Dendritic cell treated with granulocyte-macrophage colony-stimulating factor and Interleukin-4, amounts not matched to agents 40 ng/mL and 50 ng/mL, for 4 days (primary cell): Measurements from ENCODE around the gene TRIM33.
A peak's percentile ranks its signal among the peaks of the same experiment; 100 is the strongest.
"Not testable (repeated sequence)": the region's sequence is repeated elsewhere in the genome, so short reads cannot be mapped to it uniquely, and the experiment has no call there.

ENCODE experiments used
- H3K27ac Mint-ChIP-seq: one replicate; pipeline ENCODE4 v1.8.0; 2022; ENCODE audit warnings: mild to moderate bottlenecking, mixed read lengths
- H3K27me3 Mint-ChIP-seq: one replicate; pipeline ENCODE4 v1.8.0; 2022; ENCODE audit warnings: mild to moderate bottlenecking, mixed read lengths
- H3K36me3 Mint-ChIP-seq: one replicate; pipeline ENCODE4 v1.8.0; 2022; ENCODE audit warnings: low read depth, mixed read lengths
- H3K4me1 Mint-ChIP-seq: one replicate; pipeline ENCODE4 v1.8.0; 2022; ENCODE audit warnings: low read depth, mixed read lengths
- H3K4me3 Mint-ChIP-seq: one replicate; pipeline ENCODE4 v1.8.0; 2022; ENCODE audit warnings: mild to moderate bottlenecking, moderate library complexity, mixed read lengths
- H3K9me3 Mint-ChIP-seq: one replicate; pipeline ENCODE4 v1.8.0; 2022; ENCODE audit warnings: mixed read lengths
- intact Hi-C: fragments of 100-400 bp; cut with micrococcal nuclease; formaldehyde crosslinking; loops from one replicate; pipeline ENCODE4 v1.15.0; 2022

The TRIM33 gene

GRCh38 chr1:114390960-114391359 lies 120.0 kb downstream of the TRIM33 start:
- peaks cover 23% of the 10 kb centered on the region for H3K9me3 Mint-ChIP-seq
- no peak overlapping the region for H3K27ac Mint-ChIP-seq
- H3K4me1 Mint-ChIP-seq, result no peaks in the 10 kb centered on the region
- no peaks in the 10 kb centered on the region for H3K27me3 Mint-ChIP-seq
- H3K36me3 Mint-ChIP-seq, result peaks cover 36% of the 10 kb centered on the region
- H3K4me3 Mint-ChIP-seq, result no peak overlapping the region
- intact Hi-C loops, result no loop called here

GRCh38 chr1:114390361-114390760 lies 120.6 kb downstream of the TRIM33 start:
- intact Hi-C loops, result no loop called here
- no peak overlapping the region for H3K4me3 Mint-ChIP-seq
- H3K4me1 Mint-ChIP-seq, result no peaks in the 10 kb centered on the region
- H3K9me3 Mint-ChIP-seq, result peaks cover 29% of the 10 kb centered on the region
- H3K36me3 Mint-ChIP-seq, result peaks cover 34% of the 10 kb centered on the region
- H3K27me3 Mint-ChIP-seq, result no peaks in the 10 kb centered on the region
- no peak overlapping the region for H3K27ac Mint-ChIP-seq

GRCh38 chr1:114388432-114389003 lies 122.5 kb downstream of the TRIM33 start:
- Mint-ChIP-seq H3K9me3 (peaks cover 41% of the 10 kb centered on the region), H3K27me3 (no peaks in the 10 kb centered on the region), H3K27ac (no peak overlapping the region), H3K36me3 (peaks cover 21% of the 10 kb centered on the region), H3K4me1 (no peaks in the 10 kb centered on the region), H3K4me3 (no peak overlapping the region)
- intact Hi-C loops, result no loop called here

- peaks cover 41% of the 10 kb centered on the region for H3K9me3 Mint-ChIP-seq
- intact Hi-C loops, H3K27me3 Mint-ChIP-seq, H3K27ac Mint-ChIP-seq, H3K4me3 Mint-ChIP-seq, H3K4me1 Mint-ChIP-seq: not testable (repeated sequence)
- H3K36me3 Mint-ChIP-seq, result peaks cover 20% of the 10 kb centered on the region
Observed at GRCh38 chr1:114387585-114387984, 123.4 kb downstream of the TRIM33 start.

- H3K4me1 Mint-ChIP-seq, result no peaks in the 10 kb centered on the region
- H3K27me3 Mint-ChIP-seq, result no peaks in the 10 kb centered on the region
- H3K9me3 Mint-ChIP-seq, result peaks cover 41% of the 10 kb centered on the region
- H3K27ac Mint-ChIP-seq, result no peak overlapping the region
- intact Hi-C loops, result no loop called here
- no peak overlapping the region for H3K4me3 Mint-ChIP-seq
- H3K36me3 Mint-ChIP-seq, result peaks cover 14% of the 10 kb centered on the region
Observed at GRCh38 chr1:114387010-114387360, 124.0 kb downstream of the TRIM33 start.

- peaks cover 8% of the 10 kb centered on the region for H3K36me3 Mint-ChIP-seq
- no peaks in the 10 kb centered on the region for H3K27me3 Mint-ChIP-seq
- intact Hi-C loops, result no loop called here
- H3K4me3 Mint-ChIP-seq, result no peak overlapping the region
- peaks cover 41% of the 10 kb centered on the region for H3K9me3 Mint-ChIP-seq
- H3K4me1 Mint-ChIP-seq, result no peaks in the 10 kb centered on the region
- H3K27ac Mint-ChIP-seq, result no peak overlapping the region
Observed at GRCh38 chr1:114386129-114387009, 124.6 kb downstream of the TRIM33 start.

GRCh38 chr1:114384922-114385321 lies 126.1 kb downstream of the TRIM33 start:
- H3K36me3 Mint-ChIP-seq, result no peaks in the 10 kb centered on the region
- no peak overlapping the region for H3K27ac Mint-ChIP-seq
- H3K9me3 Mint-ChIP-seq, result peaks cover 41% of the 10 kb centered on the region
- intact Hi-C loops, result no loop called here
- H3K27me3 Mint-ChIP-seq, result no peaks in the 10 kb centered on the region
- H3K4me3 Mint-ChIP-seq, result no peak overlapping the region
- H3K4me1 Mint-ChIP-seq, result no peaks in the 10 kb centered on the region

GRCh38 chr1:114379987-114380386 lies 131.0 kb downstream of the TRIM33 start:
- H3K9me3 Mint-ChIP-seq, result peaks cover 22% of the 10 kb centered on the region
- intact Hi-C loops, result no loop called here
- no peaks in the 10 kb centered on the region for H3K4me1 Mint-ChIP-seq
- H3K4me3 Mint-ChIP-seq, result no peak overlapping the region
- H3K36me3 Mint-ChIP-seq, result no peaks in the 10 kb centered on the region
- no peaks in the 10 kb centered on the region for H3K27me3 Mint-ChIP-seq
- H3K27ac Mint-ChIP-seq, result no peak overlapping the region

GRCh38 chr1:114379358-114379757 lies 131.6 kb downstream of the TRIM33 start:
- intact Hi-C loops, result no loop called here
- H3K4me1 Mint-ChIP-seq, result no peaks in the 10 kb centered on the region
- H3K27me3 Mint-ChIP-seq, result no peaks in the 10 kb centered on the region
- no peak overlapping the region for H3K27ac Mint-ChIP-seq
- H3K4me3 Mint-ChIP-seq, result no peak overlapping the region
- no peaks in the 10 kb centered on the region for H3K36me3 Mint-ChIP-seq
- peaks cover 16% of the 10 kb centered on the region for H3K9me3 Mint-ChIP-seq

- Mint-ChIP-seq H3K9me3 (peaks cover 22% of the 10 kb centered on the region), H3K27ac (no peak overlapping the region), H3K27me3 (no peaks in the 10 kb centered on the region), H3K4me1 (no peaks in the 10 kb centered on the region), H3K4me3 (no peak overlapping the region), H3K36me3 (no peaks in the 10 kb centered on the region)
- intact Hi-C loops, result no loop called here
Observed at GRCh38 chr1:114377356-114377755, 133.6 kb downstream of the TRIM33 start.

GRCh38 chr1:114369930-114370329 lies 141.1 kb downstream of the TRIM33 start:
- Mint-ChIP-seq H3K27me3 (no peaks in the 10 kb centered on the region), H3K4me3 (no peak overlapping the region), H3K36me3 (no peaks in the 10 kb centered on the region), H3K4me1 (peaks cover 17% of the 10 kb centered on the region), H3K27ac (peak overlapping the region; percentile 73), H3K9me3 (peaks cover 12% of the 10 kb centered on the region)
- intact Hi-C loops, result no loop called here

GRCh38 chr1:114369266-114369919 lies 141.6 kb downstream of the TRIM33 start:
- Mint-ChIP-seq H3K9me3 (peaks cover 16% of the 10 kb centered on the region), H3K4me1 (peaks cover 17% of the 10 kb centered on the region), H3K27ac (peak overlapping the region; percentile 73)
- H3K27me3 Mint-ChIP-seq, H3K4me3 Mint-ChIP-seq, H3K36me3 Mint-ChIP-seq, intact Hi-C loops: not testable (repeated sequence)

GRCh38 chr1:114368560-114369255 lies 142.3 kb downstream of the TRIM33 start:
- no peaks in the 10 kb centered on the region for H3K27me3 Mint-ChIP-seq
- H3K27ac Mint-ChIP-seq, result peak overlapping the region; percentile 73
- peaks cover 10% of the 10 kb centered on the region for H3K9me3 Mint-ChIP-seq
- intact Hi-C loops, result no loop called here
- no peak overlapping the region for H3K4me3 Mint-ChIP-seq
- peaks cover 17% of the 10 kb centered on the region for H3K4me1 Mint-ChIP-seq
- H3K36me3 Mint-ChIP-seq, result no peaks in the 10 kb centered on the region

- Mint-ChIP-seq H3K4me1 (peaks cover 17% of the 10 kb centered on the region), H3K27ac (no peak overlapping the region), H3K4me3 (no peak overlapping the region), H3K27me3 (no peaks in the 10 kb centered on the region), H3K9me3 (peaks cover 13% of the 10 kb centered on the region), H3K36me3 (no peaks in the 10 kb centered on the region)
- intact Hi-C loops, result no loop called here
Observed at GRCh38 chr1:114367810-114368209, 143.2 kb downstream of the TRIM33 start.
